GM23248 (cell line): Measurements from ENCODE around the gene FNDC3B. TPM values are rescaled to one million over a fixed set of nuclear protein-coding genes. Genes with fewer than 3 reads are reported as not detected.

ENCODE experiments used
- DNase-seq: peaks from one replicate; pipeline ENCODE4 v3.0.0-alpha.2; 2015
- H2AFZ ChIP-seq: fragments of 200-600 bp; sonication (generic); 2 replicates; pipeline ENCODE4 v1.6.1; 2016; ENCODE audit warnings: antibody characterized with exemption
- H3F3A ChIP-seq: fragments of 200-600 bp; sonication (generic); 2 replicates; pipeline ENCODE4 v1.6.1; 2016; ENCODE audit warnings: mild to moderate bottlenecking, antibody characterized with exemption, mixed run types; ENCODE audit not compliant: insufficient read depth
- H3K27ac ChIP-seq: fragments of 200-600 bp; sonication (generic); 2 replicates; pipeline ENCODE4 v1.5.1; 2016; ENCODE audit warnings: mild to moderate bottlenecking
- H3K27me3 ChIP-seq: fragments of 200-600 bp; sonication (generic); replicated peaks from 2 replicates; pipeline ENCODE4 v1.6.1; 2016; ENCODE audit warnings: mild to moderate bottlenecking; ENCODE audit not compliant: insufficient read depth
- H3K36me3 ChIP-seq: fragments of 200-600 bp; sonication (generic); 2 replicates; pipeline ENCODE4 v1.6.1; 2016; ENCODE audit warnings: low read depth, mild to moderate bottlenecking
- H3K4me1 ChIP-seq: fragments of 200-600 bp; sonication (generic); 2 replicates; pipeline ENCODE4 v1.6.1; 2016; ENCODE audit warnings: mild to moderate bottlenecking; ENCODE audit not compliant: insufficient read depth
- H3K4me2 ChIP-seq: fragments of 200-600 bp; sonication (generic); one replicate; pipeline ENCODE4 v1.6.1; 2016; ENCODE audit warnings: mild to moderate bottlenecking; ENCODE audit not compliant: unreplicated experiment
- H3K4me3 ChIP-seq: fragments of 200-600 bp; sonication (generic); 2 replicates; pipeline ENCODE4 v1.5.1; 2016; ENCODE audit warnings: mild to moderate bottlenecking
- H3K79me2 ChIP-seq: fragments of 200-600 bp; sonication (generic); 2 replicates; pipeline ENCODE4 v1.6.1; 2016; ENCODE audit warnings: mild to moderate bottlenecking; ENCODE audit not compliant: insufficient read depth
- H3K9ac ChIP-seq: fragments of 200-600 bp; sonication (generic); 2 replicates; pipeline ENCODE4 v1.6.1; 2016; ENCODE audit warnings: mild to moderate bottlenecking
- H3K9me2 ChIP-seq: fragments of 200-600 bp; sonication (generic); 2 replicates; pipeline ENCODE4 v1.6.1; 2016; ENCODE audit warnings: mixed run types, mild to moderate bottlenecking, moderate library complexity; ENCODE audit not compliant: insufficient read depth
- H3K9me3 ChIP-seq: fragments of 200-600 bp; sonication (generic); one replicate; pipeline ENCODE4 v1.6.1; 2017; ENCODE audit warnings: low read depth
- H4K20me1 ChIP-seq: fragments of 200-600 bp; sonication (generic); 2 replicates; pipeline ENCODE4 v1.6.0; 2016; ENCODE audit not compliant: insufficient read depth
- EZH2 ChIP-seq: fragments of 200-600 bp; sonication (generic); IDR thresholded peaks from 2 replicates; pipeline ENCODE4 v1.6.1; 2018; ENCODE audit warnings: antibody characterized with exemption, mild to moderate bottlenecking; ENCODE audit not compliant: insufficient read depth, poor library complexity, severe bottlenecking
- EZH2phosphoT487 ChIP-seq: fragments of 200-600 bp; sonication (generic); IDR thresholded peaks from 2 replicates; pipeline ENCODE4 v1.6.1; 2018; ENCODE audit warnings: antibody characterized with exemption, moderate library complexity, mild to moderate bottlenecking, low read depth; ENCODE audit not compliant: insufficient read depth
- WGBS, 2 experiments: methylation state at CpG; one replicate each; pipeline ENCODE4 v1.1.6; 2015 to 2017; ENCODE audit warnings: low lambda C conversion rate in 2 of 2, low coverage in 1 of 2; ENCODE audit errors: missing lambda C conversion rate in 2 of 2; 5-methylcytosine and 5-hydroxymethylcytosine counted together
- in situ Hi-C: fragments of 300-500 bp; cut with MboI; formaldehyde crosslinking; loops from 2 replicates; pipeline ENCODE4 v1.15.0; 2020
- polyA plus RNA-seq: library from polyadenylated mRNA; unstranded; fragments of >200 nt; fragmentation: Nextera tagmentation; extraction: Ambion mirVana; gene quantifications from 2 replicates; pipeline ENCODE4 v1.2.1, GENCODE V29; 2016
- total RNA-seq: library from RNA; depleted of rRNA; stranded (reverse); fragments of >200 nt; shearing (Covaris generic); gene quantifications from 2 replicates; pipeline ENCODE4 v1.2.3, GENCODE V29; 2014

FNDC3B gene
- total and polyA plus RNA-seq, 2 experiments from 2014 or later = 85.5 to 123 TPM

GRCh38 chr3:172231318-172231901 is 192.0 kb downstream of the FNDC3B start:
- H3K4me1 ChIP-seq = no peaks in the 10 kb centered on the region
- 97% methylated on average over 7 to 8 of the region's 8 CpGs for WGBS, 2 experiments
- peaks cover 100% of the 10 kb centered on the region for H3K79me2 ChIP-seq
- DNase-seq = no peak
- no peak overlapping the region for H3K27ac ChIP-seq
- H2AFZ ChIP-seq = no peak overlapping the region
- no peak overlapping the region for H3K4me3 ChIP-seq
- H3K27me3 ChIP-seq = no peaks in the 10 kb centered on the region
- no peak overlapping the region for H3K9ac ChIP-seq
- peaks cover 47% of the 10 kb centered on the region for H3K36me3 ChIP-seq
- no peaks in the 10 kb centered on the region for H3K9me2 ChIP-seq
- H3K4me2 ChIP-seq = no peak overlapping the region
- no peaks in the 10 kb centered on the region for H3K9me3 ChIP-seq
- no peak for TF ChIP-seq EZH2phosphoT487
- TF ChIP-seq EZH2 = no peak
- in situ Hi-C loops = no loop called here
- 0 out of 2 replicates have a peak, but pooled peaks cover 14% of the 10 kb centered on the region for H4K20me1 ChIP-seq
- H3F3A ChIP-seq = peaks cover 22% of the 10 kb centered on the region

- Histone ChIP-seq H3K9me3 (no peaks in the 10 kb centered on the region), H3K27ac (no peak overlapping the region), H3K27me3 (no peaks in the 10 kb centered on the region), H3K4me3 (no peak overlapping the region), H4K20me1 (0 out of 2 replicates have a peak, but pooled peaks cover 18% of the 10 kb centered on the region), H2AFZ (no peak overlapping the region), H3K9ac (no peak overlapping the region), H3K4me1 (no peaks in the 10 kb centered on the region), H3K36me3 (peaks cover 38% of the 10 kb centered on the region), H3K4me2 (no peak overlapping the region), H3K79me2 (peaks cover 100% of the 10 kb centered on the region), H3F3A (peaks cover 12% of the 10 kb centered on the region), H3K9me2 (no peaks in the 10 kb centered on the region)
- TF ChIP-seq EZH2 = no peak
- no peak for TF ChIP-seq EZH2phosphoT487
- DNase-seq = no peak
- in situ Hi-C loops = no loop called here
- 65 to 72% methylated on average over 3 of the region's 3 CpGs for WGBS, 2 experiments
Observed at GRCh38 chr3:172232579-172233212, 193.3 kb downstream of the FNDC3B start.

GRCh38 chr3:172233474-172234277 is 194.3 kb downstream of the FNDC3B start:
- H3K27ac ChIP-seq = no peak overlapping the region
- no peak for DNase-seq
- peaks cover 100% of the 10 kb centered on the region for H3K79me2 ChIP-seq
- peaks cover 34% of the 10 kb centered on the region; the same call in 1 of the 2 replicates for H3K36me3 ChIP-seq
- H3K4me1 ChIP-seq = no peaks in the 10 kb centered on the region
- TF ChIP-seq EZH2phosphoT487 = no peak
- no peak for TF ChIP-seq EZH2
- no peak overlapping the region for H3K9ac ChIP-seq
- H3K9me3 ChIP-seq = no peaks in the 10 kb centered on the region
- H3K9me2 ChIP-seq = no peaks in the 10 kb centered on the region
- H2AFZ ChIP-seq = no peak overlapping the region
- H3F3A ChIP-seq = peaks cover 5% of the 10 kb centered on the region; the same call in 1 of the 2 replicates
- in situ Hi-C loops = no loop called here
- H3K27me3 ChIP-seq = no peaks in the 10 kb centered on the region
- no peak overlapping the region for H3K4me2 ChIP-seq
- WGBS, 2 experiments = 85 to 88% methylated on average over 8 of the region's 8 CpGs
- H3K4me3 ChIP-seq = no peak overlapping the region
- H4K20me1 ChIP-seq = 0 out of 2 replicates have a peak, but pooled peaks cover 18% of the 10 kb centered on the region

DNA sequence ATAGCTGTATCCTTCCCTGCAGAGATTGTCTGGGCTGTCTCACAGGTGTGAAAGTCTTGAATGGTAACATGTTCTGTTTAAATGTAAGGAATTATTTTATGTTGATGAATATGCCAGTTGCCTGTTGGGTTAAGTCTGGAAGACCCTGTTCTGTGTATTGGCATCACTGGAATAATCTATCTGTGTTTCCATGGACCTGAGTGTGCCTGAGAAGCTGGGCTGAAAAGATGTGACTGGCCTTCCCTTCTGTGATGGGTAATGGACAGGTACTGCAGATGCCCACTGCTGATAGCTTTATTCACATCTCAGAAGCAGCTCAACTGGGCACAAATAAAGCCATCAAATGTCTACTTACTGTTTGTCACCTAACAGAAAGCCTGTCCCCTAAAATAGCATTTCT is 196.3 kb downstream of the FNDC3B start:
- H3K79me2 ChIP-seq = peaks cover 98% of the 10 kb centered on the region

More for the DNA sequence above, 196.3 kb downstream of the FNDC3B start:
- Histone ChIP-seq H3K27ac (no peak overlapping the region), H3K9me3 (no peaks in the 10 kb centered on the region), H3F3A (peaks cover 4% of the 10 kb centered on the region; the same call in 1 of the 2 replicates), H3K4me1 (no peaks in the 10 kb centered on the region), H2AFZ (no peak overlapping the region), H3K27me3 (no peaks in the 10 kb centered on the region), H3K9ac (no peak overlapping the region), H3K4me2 (no peak overlapping the region), H4K20me1 (0 out of 2 replicates have a peak, but pooled peaks cover 16% of the 10 kb centered on the region), H3K36me3 (peaks cover 27% of the 10 kb centered on the region; the same call in 1 of the 2 replicates), H3K4me3 (no peak overlapping the region), H3K9me2 (no peaks in the 10 kb centered on the region)
- in situ Hi-C loops = no loop called here
- no peak for DNase-seq
- TF ChIP-seq EZH2phosphoT487 (no peak), EZH2 (no peak)
